Measurements from ENCODE around the gene PLXNA4.

PLXNA4 gene

GRCh38 chr7:132097550-132098134 is 478.6 kb downstream of the PLXNA4 start:
- no peak for TF ChIP-seq CTCF (IDR thresholded peaks at IDR 0.05; ENCODE audit: low read depth, low read length)
- H3K4me3 ChIP-seq (ENCODE audit: low read depth, low read length): no peak overlapping the region

GRCh38 chr7:132095111-132095765 is 481.0 kb downstream of the PLXNA4 start:
- TF ChIP-seq CTCF (IDR thresholded peaks at IDR 0.05; ENCODE audit: low read depth, low read length): no peak

GRCh38 chr7:132092106-132092505 is 484.2 kb downstream of the PLXNA4 start:
- no peak for TF ChIP-seq CTCF (IDR thresholded peaks at IDR 0.05; ENCODE audit: low read depth, low read length)
- H3K4me3 ChIP-seq (ENCODE audit: low read depth, low read length): no peak overlapping the region

More at GRCh38 chr7:132095111-132095765, 481.0 kb downstream of the PLXNA4 start:
- no peak overlapping the region for H3K4me3 ChIP-seq (ENCODE audit: low read depth, low read length)

- no peak overlapping the region for H3K4me3 ChIP-seq (ENCODE audit: low read depth, low read length)
- TF ChIP-seq CTCF (IDR thresholded peaks at IDR 0.05; ENCODE audit: low read depth, low read length): no peak
Measured at GRCh38 chr7:132091706-132092105, 484.6 kb downstream of the PLXNA4 start.

GRCh38 chr7:132090444-132090843 is 485.8 kb downstream of the PLXNA4 start:
- no peak for TF ChIP-seq CTCF (IDR thresholded peaks at IDR 0.05; ENCODE audit: low read depth, low read length)
- no peak overlapping the region for H3K4me3 ChIP-seq (ENCODE audit: low read depth, low read length)

GRCh38 chr7:132089356-132089755 is 486.9 kb downstream of the PLXNA4 start:
- no peak for TF ChIP-seq CTCF (IDR thresholded peaks at IDR 0.05; ENCODE audit: low read depth, low read length)
- H3K4me3 ChIP-seq (ENCODE audit: low read depth, low read length): no peak overlapping the region

GRCh38 chr7:132087421-132087820 is 488.8 kb downstream of the PLXNA4 start:
- no peak for TF ChIP-seq CTCF (IDR thresholded peaks at IDR 0.05; ENCODE audit: low read depth, low read length)

More at GRCh38 chr7:132087421-132087820, 488.8 kb downstream of the PLXNA4 start:
- no peak overlapping the region for H3K4me3 ChIP-seq (ENCODE audit: low read depth, low read length)

Data from WI38 (cell line).